SK-N-SH (cell line): ENCODE results near the gene CCDC141. TPM values are rescaled to one million over a fixed set of nuclear protein-coding genes. Genes with fewer than 3 reads are reported as not detected.

Experiments used
- CTCF ChIA-PET: fragments of 300-600, 350-600 bp; formaldehyde crosslinking; extraction: SDS; loops from one replicate; lab custom pipeline; 2021; lab: Yijun Ruan, JAX
- POLR2A ChIA-PET: fragments of 350-600 bp; sonication (Branson Sonifier 250); formaldehyde crosslinking; extraction: SDS; loops from one replicate; lab custom pipeline; 2020; ENCODE audit warnings: antibody characterized with exemption, inconsistent platforms; lab: Yijun Ruan, JAX
- DNase-seq: peaks from one replicate; pipeline ENCODE4 v3.0.0; 2012
- H2AFZ ChIP-seq: fragments of 200-600 bp; sonication (generic); 2 replicates; pipeline ENCODE4 v1.8.1; 2016; ENCODE audit warnings: antibody characterized with exemption, mild to moderate bottlenecking, low read depth
- H3F3A ChIP-seq: fragments of 200-600 bp; sonication (generic); replicated peaks from 2 replicates; pipeline ENCODE3; 2016; ENCODE audit warnings: antibody characterized with exemption, mild to moderate bottlenecking; ENCODE audit not compliant: insufficient read depth
- H3K27ac ChIP-seq, 2 experiments: fragments of 200-500 bp in 1 of 2; fragments of 200-600 bp in 1 of 2; sonication (Bioruptor generic) in 1 of 2; sonication (generic), shearing (Covaris generic) in 1 of 2; 2 replicates each; pipeline versions ENCODE4 v1.5.1 to v1.6.1; 2014 to 2016; ENCODE audit warnings: low read depth in 2 of 2, inconsistent platforms in 1 of 2, low read length in 1 of 2, mild to moderate bottlenecking in 1 of 2, mixed read lengths in 1 of 2
- H3K27me3 ChIP-seq: fragments of 200-600 bp; sonication (generic), shearing (Covaris generic); 2 replicates; pipeline ENCODE4 v1.6.1; 2016; ENCODE audit warnings: mixed run types; ENCODE audit not compliant: insufficient read depth
- H3K36me3 ChIP-seq, 2 experiments: fragments of 200-500 bp in 1 of 2; fragments of 200-600 bp in 1 of 2; sonication (Bioruptor generic) in 1 of 2; sonication (generic) in 1 of 2; replicated peaks in 1 of 2; 2 replicates each; pipeline versions ENCODE3 to v1.5.1; 2014 to 2016; ENCODE audit warnings: low read length in 1 of 2, mild to moderate bottlenecking in 1 of 2; ENCODE audit not compliant: insufficient read depth in 2 of 2, control insufficient read depth in 1 of 2
- H3K4me1 ChIP-seq, 2 experiments: fragments of 200-500 bp in 1 of 2; fragments of 200-600 bp in 1 of 2; sonication (Bioruptor generic) in 1 of 2; sonication (generic), shearing (Covaris generic) in 1 of 2; 2 replicates each; pipeline versions ENCODE4 v1.5.1 to v1.6.1; 2014 to 2016; ENCODE audit warnings: low read depth in 1 of 2, low read length in 1 of 2, mixed run types in 1 of 2; ENCODE audit not compliant: insufficient read depth in 2 of 2, control insufficient read depth in 1 of 2
- H3K4me2 ChIP-seq: fragments of 200-600 bp; sonication (generic), shearing (Covaris generic); 2 replicates; pipeline ENCODE4 v1.6.1; 2017; ENCODE audit warnings: mixed run types
- H3K4me3 ChIP-seq, 2 experiments: fragments of 200-500 bp in 1 of 2; fragments of 200-600 bp in 1 of 2; sonication (Bioruptor generic) in 1 of 2; sonication (generic), shearing (Covaris generic) in 1 of 2; 2 replicates each; pipeline versions ENCODE4 v1.5.1 to v1.8.1; 2014 to 2016; ENCODE audit warnings: low read depth in 2 of 2, inconsistent platforms in 1 of 2, low read length in 1 of 2, mild to moderate bottlenecking in 1 of 2, mixed read lengths in 1 of 2, moderate library complexity in 1 of 2
- H3K79me2 ChIP-seq: fragments of 200-600 bp; sonication (generic); 2 replicates; pipeline ENCODE4 v1.8.1; 2017; ENCODE audit warnings: mild to moderate bottlenecking; ENCODE audit not compliant: insufficient read depth
- H3K9ac ChIP-seq: fragments of 200-600 bp; sonication (generic); 2 replicates; pipeline ENCODE4 v1.6.1; 2017; ENCODE audit warnings: mixed run types
- H3K9me2 ChIP-seq: fragments of 200-600 bp; sonication (generic); 2 replicates; pipeline ENCODE4 v1.6.1; 2017; ENCODE audit warnings: mixed run types
- H3K9me3 ChIP-seq: fragments of 200-600 bp; sonication (generic); 2 replicates; pipeline ENCODE4 v1.6.1; 2017; ENCODE audit warnings: mixed run types, mild to moderate bottlenecking, moderate library complexity
- H4K20me1 ChIP-seq: fragments of 200-600 bp; sonication (generic); 2 replicates; pipeline ENCODE4 v1.6.1; 2017; ENCODE audit warnings: mild to moderate bottlenecking, mixed run types; ENCODE audit not compliant: insufficient read depth
- CHD2 ChIP-seq: fragments of 150-350 bp; IDR thresholded peaks from 2 replicates; pipeline ENCODE4 v1.6.1; 2018; ENCODE audit warnings: low read length; ENCODE audit not compliant: partially characterized antibody
- FOSL2 ChIP-seq: IDR thresholded peaks from 2 replicates; pipeline ENCODE4 v1.4.0; 2012; ENCODE audit warnings: low read depth, mild to moderate bottlenecking, moderate library complexity, borderline replicate concordance
- FOXM1 ChIP-seq: IDR thresholded peaks from 2 replicates; pipeline ENCODE4 v1.4.0; 2012; ENCODE audit warnings: low read depth, mild to moderate bottlenecking
- GABPA ChIP-seq: IDR thresholded peaks from 2 replicates; pipeline ENCODE4 v1.4.0; 2012; ENCODE audit warnings: low read depth, mild to moderate bottlenecking
- IRF3 ChIP-seq: fragments of 150-350 bp; IDR thresholded peaks from 2 replicates; pipeline ENCODE4 v1.6.1; 2016; ENCODE audit warnings: mild to moderate bottlenecking, low read depth, low read length
- MAX ChIP-seq: IDR thresholded peaks from 2 replicates; pipeline ENCODE4 v1.4.0; 2012; ENCODE audit warnings: low read depth
- MEF2A ChIP-seq: IDR thresholded peaks from 2 replicates; pipeline ENCODE4 v1.4.0; 2012; ENCODE audit warnings: low read depth, borderline replicate concordance
- MXI1 ChIP-seq: IDR thresholded peaks from 2 replicates; pipeline ENCODE4 v1.6.1; 2012; ENCODE audit warnings: mild to moderate bottlenecking, low read depth, low read length, improper control_type of control experiment
- NRF1 ChIP-seq: IDR thresholded peaks from 2 replicates; pipeline ENCODE4 v1.6.1; 2012; ENCODE audit warnings: low read depth, mild to moderate bottlenecking, low read length
- POLR2AphosphoS5 ChIP-seq: IDR thresholded peaks from 2 replicates; pipeline ENCODE4 v1.6.1; 2012; ENCODE audit warnings: low read depth, low read length
- RCOR1 ChIP-seq: fragments of 150-350 bp; IDR thresholded peaks from 2 replicates; pipeline ENCODE4 v1.6.1; 2017; ENCODE audit warnings: antibody characterized with exemption, low read length
- REST ChIP-seq: IDR thresholded peaks from 2 replicates; pipeline ENCODE4 v1.6.1; 2012; ENCODE audit warnings: mild to moderate bottlenecking, low read depth, low read length, moderate library complexity
- SIN3A ChIP-seq: IDR thresholded peaks from 2 replicates; pipeline ENCODE4 v1.6.1; 2012; ENCODE audit warnings: low read depth, mild to moderate bottlenecking, low read length, moderate library complexity, borderline replicate concordance
- SMC3 ChIP-seq: IDR thresholded peaks from 2 replicates; pipeline ENCODE4 v1.6.1; 2012; ENCODE audit warnings: low read depth, low read length, improper control_type of control experiment
- TEAD4 ChIP-seq: IDR thresholded peaks from 2 replicates; pipeline ENCODE4 v1.4.0; 2012; ENCODE audit warnings: mild to moderate bottlenecking, borderline replicate concordance; ENCODE audit not compliant: insufficient read depth
- USF2 ChIP-seq: fragments of 150-350 bp; IDR thresholded peaks from 2 replicates; pipeline ENCODE4 v1.6.1; 2017; ENCODE audit warnings: antibody characterized with exemption, low read length, low read depth, borderline replicate concordance
- WGBS: methylation state at CpG from one replicate; pipeline ENCODE4 v1.1.6; 2017; ENCODE audit warnings: low lambda C conversion rate; 5-methylcytosine and 5-hydroxymethylcytosine counted together
- polyA plus RNA-seq, 3 experiments: library from polyadenylated mRNA; depleted of rRNA; stranded (reverse); fragments of >200 nt; gene quantifications; 2 replicates each; pipeline ENCODE4 v1.2.3, GENCODE V29; 2012

CCDC141 gene
- polyA plus RNA-seq, 1 of the 3 experiments (the other 2 are of a cell fraction): 0.02 TPM

GRCh38 chr2:179037807-179038206 is 12.1 kb downstream of the CCDC141 start (continued):
- TF ChIP-seq MAX (no peak), TEAD4 (no peak), CHD2 (no peak)

- Histone ChIP-seq H3K36me3 (no peaks in the 10 kb centered on the region), H2AFZ (no peak overlapping the region), H3F3A (no peaks in the 10 kb centered on the region), H3K79me2 (no peaks in the 10 kb centered on the region), H3K27me3 (no peaks in the 10 kb centered on the region)
- CTCF ChIA-PET: no interaction called here
- no peak for TF ChIP-seq SMC3
- TF ChIP-seq POLR2AphosphoS5: no peak
- TF ChIP-seq IRF3: no peak
- no peak for TF ChIP-seq MEF2A
- TF ChIP-seq RCOR1: no peak
- no peak for TF ChIP-seq SIN3A
- no peak for TF ChIP-seq REST
- no peak for TF ChIP-seq GABPA
- no peak for TF ChIP-seq NRF1
- TF ChIP-seq FOSL2: no peak
- no peak for TF ChIP-seq USF2
- no peak for TF ChIP-seq MXI1
- no peak for TF ChIP-seq FOXM1
- no peak for TF ChIP-seq MAX
- TF ChIP-seq, all 33 proteins: peak for 0
- no peak overlapping the region for H3K9ac ChIP-seq
- POLR2A ChIA-PET: no interaction called here
- H3K27ac ChIP-seq: no peak overlapping the region
- no peak overlapping the region for H3K4me2 ChIP-seq
- H3K4me1 ChIP-seq: no peaks in the 10 kb centered on the region; a peak in 1 of 4 replicates
- H4K20me1 ChIP-seq: no peaks in the 10 kb centered on the region
- no peak overlapping the region for H3K4me3 ChIP-seq
- H3K9me2 ChIP-seq: no peaks in the 10 kb centered on the region
- H3K9me3 ChIP-seq: no peaks in the 10 kb centered on the region
- WGBS: 37% methylated on average over 4 of the region's 4 CpGs
- no peak for DNase-seq
Measured at GRCh38 chr2:179036353-179036905, 13.5 kb downstream of the CCDC141 start.
